Activated T-cell treated with anti-CD3 and anti-CD28 coated beads for 4 hours (primary cell): ENCODE measurements around the gene MTIF3.

ENCODE experiments used
- DNase-seq: peaks from one replicate; pipeline ENCODE4 v3.0.0-alpha.2; 2020

MTIF3 gene, protein sequence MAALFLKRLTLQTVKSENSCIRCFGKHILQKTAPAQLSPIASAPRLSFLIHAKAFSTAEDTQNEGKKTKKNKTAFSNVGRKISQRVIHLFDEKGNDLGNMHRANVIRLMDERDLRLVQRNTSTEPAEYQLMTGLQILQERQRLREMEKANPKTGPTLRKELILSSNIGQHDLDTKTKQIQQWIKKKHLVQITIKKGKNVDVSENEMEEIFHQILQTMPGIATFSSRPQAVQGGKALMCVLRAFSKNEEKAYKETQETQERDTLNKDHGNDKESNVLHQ

DNA sequence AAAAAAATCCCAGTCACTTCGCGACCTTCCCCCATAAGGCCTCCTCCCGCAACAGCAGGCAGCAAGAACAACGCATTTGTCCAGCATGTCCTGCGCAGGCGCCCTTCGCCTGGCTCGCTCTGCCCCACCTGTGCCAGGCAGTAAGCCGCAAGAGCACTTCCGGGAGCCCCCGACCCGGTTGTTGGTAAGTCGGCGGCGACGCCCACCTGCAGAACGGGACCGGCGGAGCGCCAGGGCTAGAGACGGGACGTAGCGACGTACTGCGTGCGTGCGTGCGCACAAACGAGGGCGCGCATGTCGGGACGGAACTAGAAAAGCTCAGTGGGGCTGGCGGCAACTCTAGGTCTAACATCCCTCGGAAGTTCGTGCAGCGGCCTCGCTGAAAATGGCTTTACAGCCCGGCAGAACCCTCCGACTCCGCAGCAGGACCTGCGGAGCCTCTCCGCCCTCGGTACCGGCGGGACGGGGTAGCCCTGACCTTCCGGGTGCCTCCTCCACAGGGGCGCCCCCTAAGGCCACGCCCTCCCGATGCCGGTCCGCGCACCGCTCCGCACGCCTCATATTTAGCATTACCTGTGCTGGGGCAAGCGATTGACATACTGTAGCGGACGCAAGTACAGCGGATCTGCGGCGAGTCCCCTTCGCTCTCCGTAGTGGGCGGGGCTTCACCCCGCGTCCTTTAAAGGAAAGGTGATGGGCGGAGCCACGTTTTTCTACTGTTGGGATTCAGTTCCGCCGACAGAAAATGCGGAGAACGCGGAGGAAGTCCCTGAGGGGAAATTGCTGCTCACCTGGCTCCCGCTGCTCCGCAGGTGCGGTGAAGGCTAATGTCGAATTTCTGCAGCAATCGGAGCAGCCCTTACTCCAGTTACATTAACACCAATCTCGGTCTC lies at the start of gene MTIF3:
MTIF3 (minus strand) TSS at position 629 of the 893 bp plus-strand sequence. CDS start 10,116 bp downstream, outside the sequence.
- peak; percentile 96 for DNase-seq

- DNase-seq = no peak
These were observed 47.3 kb upstream of the MTIF3 start for GRCh38 chr13:27497563-27498230.

DNA sequence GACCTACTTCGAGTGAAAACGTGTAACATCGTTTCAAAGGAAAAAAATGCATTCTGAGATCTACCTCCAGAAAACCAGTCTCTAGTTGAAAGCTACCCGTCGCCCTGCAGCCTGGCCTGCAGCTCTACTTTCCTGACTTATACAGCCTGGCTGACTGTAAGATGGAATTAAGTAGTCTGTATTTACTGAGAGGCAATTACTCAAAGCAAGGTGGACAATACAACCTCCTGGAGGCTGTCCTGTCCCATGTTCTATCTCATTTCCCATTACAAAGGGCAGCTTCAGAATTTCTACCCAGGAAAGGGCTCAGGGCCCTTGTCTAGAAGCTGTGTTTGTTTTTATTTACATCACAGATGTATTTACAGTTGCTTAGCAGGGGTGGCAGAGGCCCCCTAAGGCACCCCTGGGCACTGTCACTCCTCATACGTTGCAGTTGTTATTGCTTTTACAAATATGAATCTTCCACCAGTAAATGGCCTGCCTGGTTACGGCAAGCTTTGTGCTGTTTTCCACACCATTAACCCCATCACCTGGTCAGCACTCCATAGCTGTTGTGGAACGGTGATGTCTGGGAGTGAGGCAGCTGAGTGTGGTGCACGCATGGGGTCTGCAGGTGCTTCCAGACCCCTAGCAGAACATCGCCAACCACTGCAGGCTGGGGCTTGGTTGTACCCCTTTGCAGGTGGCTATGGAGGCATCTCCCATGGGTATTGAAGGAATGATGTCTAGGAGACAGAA lies 46.3 kb upstream of the MTIF3 start:
- DNase-seq = no peak

DNA sequence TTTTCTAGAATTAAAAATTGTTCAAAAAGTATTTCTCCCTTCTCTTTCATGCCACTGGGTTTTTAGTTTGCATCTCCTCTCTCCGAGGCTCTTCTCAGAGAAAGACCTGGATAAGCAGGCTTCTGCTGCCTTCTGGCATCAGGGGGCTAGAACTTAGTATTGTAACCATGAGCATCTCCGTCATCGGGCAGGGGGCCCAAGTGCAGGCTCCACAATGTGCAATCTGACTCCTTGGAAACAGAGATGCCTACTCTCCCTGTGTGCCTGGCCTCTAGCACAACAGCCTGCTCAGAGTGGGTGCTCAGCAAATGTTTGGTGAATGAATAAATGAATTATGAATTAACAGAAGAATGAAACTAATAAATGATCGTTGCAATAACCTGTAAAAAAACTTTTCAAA lies 45.6 kb upstream of the MTIF3 start:
- no peak for DNase-seq

GRCh38 chr13:27495551-27495950 lies 45.2 kb upstream of the MTIF3 start:
- DNase-seq = no peak

GRCh38 chr13:27493981-27494380 lies 43.6 kb upstream of the MTIF3 start:
- no peak for DNase-seq

DNA sequence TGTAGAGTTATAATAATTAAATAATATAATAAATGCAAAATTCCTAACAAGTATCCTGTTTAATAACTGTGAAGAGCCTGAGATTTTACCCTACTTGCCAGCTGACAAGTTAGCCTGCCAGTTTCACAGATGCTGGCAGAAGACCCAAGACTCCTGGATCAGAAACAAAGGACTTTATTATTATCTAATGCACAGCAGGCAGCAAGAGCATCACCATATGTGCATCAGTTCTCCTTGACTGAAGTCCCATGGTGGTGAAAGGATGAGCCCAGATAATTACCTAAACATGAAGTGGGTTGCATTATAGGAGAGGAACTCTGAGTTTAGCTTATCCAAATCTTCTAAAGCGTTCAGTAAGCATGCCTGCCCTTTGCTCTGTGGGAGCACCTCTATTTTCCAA lies 39.1 kb upstream of the MTIF3 start:
- no peak for DNase-seq

- no peak for DNase-seq
These were observed 37.4 kb upstream of the MTIF3 start for GRCh38 chr13:27487776-27488175.

DNA sequence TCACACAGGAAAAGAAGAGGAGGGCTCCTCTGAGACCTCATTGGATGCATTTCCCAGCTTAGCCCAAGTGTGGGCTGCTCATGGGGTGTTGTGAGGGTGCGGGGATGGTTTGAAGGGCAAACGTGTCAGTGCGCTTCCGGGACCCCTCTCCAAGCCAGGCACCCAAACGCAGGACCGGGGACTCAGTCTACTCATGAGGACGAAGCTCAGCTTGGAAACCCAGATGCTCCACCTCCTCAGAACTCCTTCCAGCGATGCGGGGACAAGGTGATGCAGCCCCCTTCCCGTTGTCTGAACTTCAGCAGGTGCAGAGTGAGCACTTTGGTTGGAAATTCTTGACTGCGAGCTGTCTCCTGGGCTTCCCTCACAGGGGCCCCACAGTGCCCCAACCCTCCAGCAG lies 33.1 kb upstream of the MTIF3 start:
- DNase-seq = no peak

DNA sequence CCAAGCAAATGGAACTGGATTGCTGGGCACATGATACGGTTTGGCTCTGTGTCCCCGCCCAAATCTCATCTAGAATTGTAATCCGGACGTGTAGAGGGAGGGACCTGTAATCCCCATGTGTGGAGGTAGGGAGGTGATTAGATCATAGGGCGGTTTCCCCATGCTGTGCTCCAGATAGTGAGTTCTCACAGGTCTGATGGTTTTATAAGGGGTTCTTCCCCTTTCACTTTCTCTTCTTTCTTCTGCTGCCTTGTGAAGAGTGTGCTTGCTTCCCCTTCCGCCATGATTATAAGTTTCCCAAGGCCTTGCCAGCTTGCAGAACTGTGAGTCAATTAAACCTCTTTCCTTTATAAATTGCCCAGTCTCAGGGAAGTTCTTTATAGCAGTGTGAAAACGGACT lies 32.6 kb upstream of the MTIF3 start:
- no peak for DNase-seq

GRCh38 chr13:27481766-27482165 lies 31.4 kb upstream of the MTIF3 start:
- DNase-seq = no peak

DNA sequence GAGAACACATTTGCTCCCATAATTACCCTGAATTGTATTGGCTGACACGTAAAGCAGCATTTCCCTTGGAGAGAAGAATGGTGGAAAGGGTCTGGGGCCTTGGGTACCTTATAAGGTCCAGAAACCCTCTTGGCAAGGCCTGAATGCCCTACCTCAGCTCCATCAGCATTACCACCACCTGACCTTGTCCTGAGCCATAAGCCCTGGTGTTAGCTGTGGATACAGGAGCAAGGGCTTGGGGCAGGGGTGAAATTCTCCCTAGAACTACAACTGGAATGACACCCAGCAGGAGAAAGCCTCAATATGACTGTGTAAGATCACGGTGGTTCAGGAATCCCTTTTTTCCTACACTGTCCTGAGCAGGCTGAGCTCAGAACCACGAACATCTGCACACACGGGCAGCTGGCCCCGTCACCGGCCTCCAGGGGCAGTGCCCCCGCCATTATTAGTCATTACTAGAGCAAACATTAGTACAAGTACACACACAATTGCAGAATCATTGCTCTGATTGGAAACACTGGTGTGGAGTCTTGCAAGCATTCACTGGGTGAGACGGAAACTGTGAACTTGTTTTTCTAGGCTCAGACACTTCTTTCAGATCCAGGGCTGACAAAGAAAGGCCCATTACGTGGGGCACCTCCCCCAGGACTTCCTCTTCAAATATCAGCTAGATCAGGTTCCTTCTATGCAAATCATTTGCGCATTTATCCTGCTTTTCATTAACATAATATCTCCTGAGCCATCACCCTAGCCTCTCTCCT lies 26.8 kb upstream of the MTIF3 start:
- no peak for DNase-seq

DNA sequence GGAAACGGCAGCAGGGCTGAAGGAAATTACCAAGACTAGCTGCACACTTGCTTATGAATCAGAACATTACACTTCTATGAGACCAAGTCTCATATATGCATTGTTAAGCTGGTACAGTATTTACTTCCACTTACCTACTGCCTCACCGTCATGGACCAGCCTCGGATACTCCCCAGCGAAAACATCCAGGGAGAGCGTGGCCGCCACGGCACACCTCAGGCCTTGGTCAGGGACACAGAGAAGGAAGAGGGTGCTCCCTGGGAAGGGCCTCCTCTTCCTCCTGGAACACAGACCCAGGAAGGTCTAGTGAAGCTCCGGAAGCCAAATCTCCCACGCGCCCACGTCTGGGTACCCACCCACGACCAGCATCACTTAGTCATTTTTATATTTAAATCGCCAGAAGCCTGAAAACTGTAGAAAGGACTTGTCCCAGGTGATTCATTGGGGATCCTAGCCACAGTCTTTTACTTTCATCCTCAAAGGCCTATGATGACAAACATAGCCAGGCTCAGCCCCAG lies 24.4 kb upstream of the MTIF3 start:
- no peak for DNase-seq

- no peak for DNase-seq
These were observed 22.6 kb upstream of the MTIF3 start for GRCh38 chr13:27472941-27473340.

DNA sequence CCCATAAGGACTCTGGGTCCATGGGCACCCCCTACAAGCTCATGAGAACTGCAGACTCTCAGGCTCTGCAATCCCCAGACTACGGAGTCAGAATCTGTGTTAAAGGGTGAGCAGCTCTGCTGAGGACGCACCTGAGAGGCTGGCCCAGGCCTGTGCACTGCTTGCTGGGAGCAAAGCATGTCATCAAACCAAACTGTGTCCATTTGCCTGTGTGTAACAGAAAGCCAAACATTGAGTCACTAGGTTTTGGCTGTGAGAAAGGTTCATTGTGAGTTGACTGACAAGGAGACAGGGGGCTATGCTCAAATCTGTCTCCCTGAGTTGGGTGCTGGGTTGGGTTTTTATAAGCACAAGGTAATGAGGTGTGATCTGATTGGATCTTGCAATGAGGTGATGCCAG lies 22.1 kb upstream of the MTIF3 start:
- DNase-seq = no peak

- no peak for DNase-seq
These were observed 19.9 kb upstream of the MTIF3 start for GRCh38 chr13:27470075-27470820.

- DNase-seq = no peak
These were observed 16.1 kb upstream of the MTIF3 start for GRCh38 chr13:27466513-27466912.

DNA sequence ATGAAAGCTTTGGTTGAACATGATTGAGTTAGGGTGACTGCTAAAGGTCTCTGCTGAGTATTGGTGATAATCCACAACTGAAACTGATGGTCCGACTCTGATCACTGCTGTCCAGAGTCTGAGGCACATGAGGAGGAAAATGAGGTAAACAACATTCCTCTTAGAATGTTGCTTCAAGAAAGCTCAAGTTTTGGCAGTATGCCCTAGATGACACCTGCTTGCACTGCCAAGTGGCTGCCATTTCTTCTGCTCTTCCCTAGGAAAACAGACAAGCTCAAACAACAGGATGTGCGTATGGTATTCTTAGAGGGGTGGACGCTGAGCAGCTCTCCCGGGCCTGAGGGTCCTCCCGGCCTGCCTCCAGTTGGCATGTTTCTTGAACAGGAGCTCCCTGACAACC lies 15.2 kb upstream of the MTIF3 start:
- DNase-seq = no peak

GRCh38 chr13:27463500-27463899 lies 13.1 kb upstream of the MTIF3 start:
- no peak for DNase-seq

DNA sequence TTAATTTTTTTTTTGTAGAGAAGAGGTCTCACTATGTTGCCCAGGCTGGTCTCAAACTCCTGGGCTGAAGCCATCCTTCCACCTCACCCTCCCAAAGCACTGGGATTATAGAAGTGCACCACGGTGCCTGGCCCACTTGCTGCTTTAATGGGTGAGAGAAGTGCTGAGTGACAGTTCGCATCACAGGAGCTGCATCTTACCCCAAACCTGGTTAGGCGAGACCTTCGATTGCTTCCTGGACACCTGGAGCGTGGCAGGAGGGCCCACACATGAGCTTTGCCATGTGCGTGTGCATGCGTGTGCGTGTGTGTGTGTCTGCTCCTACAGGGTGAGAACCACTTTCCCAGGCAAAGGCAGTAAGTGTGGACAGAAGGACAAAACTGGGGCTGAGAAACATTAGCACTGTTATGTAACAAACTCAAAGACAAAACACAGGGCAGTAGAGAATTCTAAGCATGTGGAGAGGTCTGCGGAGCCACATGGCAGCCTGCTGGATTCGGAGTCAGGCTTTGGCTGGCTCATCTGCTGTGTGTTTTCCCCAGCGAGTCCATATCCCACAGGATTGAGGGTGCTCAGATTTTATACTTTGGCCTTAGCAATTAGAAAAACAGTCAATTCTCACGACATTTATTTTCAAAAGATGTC lies 11.7 kb upstream of the MTIF3 start:
- DNase-seq = no peak
